GM13976 (cell line): Measurements from ENCODE around the gene TAS1R1.
A peak's percentile ranks its signal among the peaks of the same experiment; 100 is the strongest.

Source experiments
- DNase-seq: peaks from one replicate; pipeline ENCODE4 v3.0.0; 2012; ENCODE audit warnings: low spot score
- in situ Hi-C: fragments of 300-500 bp; cut with MboI; formaldehyde crosslinking; loops from one replicate; pipeline ENCODE4 v1.12.0; 2022; ENCODE audit warnings: low sequenced_read_pairs, mixed read lengths, inconsistent platforms; ENCODE audit not compliant: unreplicated experiment
- TF ChIP-seq, protein P1 (sequence below): IDR thresholded peaks from 2 replicates; pipeline ENCODE4 v1.5.1; 2012; ENCODE audit warnings: borderline replicate concordance, mild to moderate bottlenecking; ENCODE audit not compliant: insufficient read depth; ENCODE audit errors: extremely low read depth, missing control alignments, control extremely low read depth

TAS1R1 gene

DNA sequence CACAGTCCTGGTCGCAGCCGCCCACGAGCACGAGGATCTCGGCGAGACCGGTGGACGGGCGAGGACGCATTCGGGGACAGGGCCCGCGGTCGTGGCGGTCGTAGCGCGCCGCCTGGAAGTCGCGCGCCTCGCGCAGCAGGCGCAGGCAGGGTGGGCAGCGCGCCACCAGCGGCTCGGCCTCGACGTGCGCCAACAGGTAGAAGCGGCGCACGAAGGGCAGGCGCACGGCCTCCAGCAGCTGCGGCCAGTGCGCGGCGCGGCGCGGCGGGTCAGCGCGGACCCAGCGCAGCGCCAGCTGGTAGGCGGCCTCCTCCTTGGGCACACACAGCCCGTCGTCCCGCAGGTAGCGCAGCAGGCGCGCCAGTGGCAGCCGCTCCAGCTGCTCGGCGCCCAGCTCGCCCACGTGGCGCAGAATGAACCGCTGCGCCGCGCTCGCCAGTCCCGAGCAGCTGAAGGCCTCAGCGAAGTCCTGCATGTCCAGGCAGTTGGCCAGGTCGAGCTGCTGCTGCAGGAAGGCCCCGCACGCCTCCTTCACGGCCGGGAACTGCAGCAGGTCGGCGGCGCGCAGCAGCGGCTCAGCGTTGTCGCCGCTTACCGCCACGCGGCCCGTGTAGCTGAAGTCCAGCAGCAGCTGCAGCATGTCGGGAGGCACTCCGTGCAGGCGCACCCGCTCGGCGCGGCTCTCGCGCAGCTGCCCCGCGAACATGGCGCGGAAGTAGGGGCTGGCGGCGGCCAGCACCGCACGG is 47.0 kb downstream of the TAS1R1 start:
- TF ChIP-seq, protein P1, sequence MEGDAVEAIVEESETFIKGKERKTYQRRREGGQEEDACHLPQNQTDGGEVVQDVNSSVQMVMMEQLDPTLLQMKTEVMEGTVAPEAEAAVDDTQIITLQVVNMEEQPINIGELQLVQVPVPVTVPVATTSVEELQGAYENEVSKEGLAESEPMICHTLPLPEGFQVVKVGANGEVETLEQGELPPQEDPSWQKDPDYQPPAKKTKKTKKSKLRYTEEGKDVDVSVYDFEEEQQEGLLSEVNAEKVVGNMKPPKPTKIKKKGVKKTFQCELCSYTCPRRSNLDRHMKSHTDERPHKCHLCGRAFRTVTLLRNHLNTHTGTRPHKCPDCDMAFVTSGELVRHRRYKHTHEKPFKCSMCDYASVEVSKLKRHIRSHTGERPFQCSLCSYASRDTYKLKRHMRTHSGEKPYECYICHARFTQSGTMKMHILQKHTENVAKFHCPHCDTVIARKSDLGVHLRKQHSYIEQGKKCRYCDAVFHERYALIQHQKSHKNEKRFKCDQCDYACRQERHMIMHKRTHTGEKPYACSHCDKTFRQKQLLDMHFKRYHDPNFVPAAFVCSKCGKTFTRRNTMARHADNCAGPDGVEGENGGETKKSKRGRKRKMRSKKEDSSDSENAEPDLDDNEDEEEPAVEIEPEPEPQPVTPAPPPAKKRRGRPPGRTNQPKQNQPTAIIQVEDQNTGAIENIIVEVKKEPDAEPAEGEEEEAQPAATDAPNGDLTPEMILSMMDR, result no peak
- peak; percentile 77 for DNase-seq
- in situ Hi-C loops, result no loop called here

DNA sequence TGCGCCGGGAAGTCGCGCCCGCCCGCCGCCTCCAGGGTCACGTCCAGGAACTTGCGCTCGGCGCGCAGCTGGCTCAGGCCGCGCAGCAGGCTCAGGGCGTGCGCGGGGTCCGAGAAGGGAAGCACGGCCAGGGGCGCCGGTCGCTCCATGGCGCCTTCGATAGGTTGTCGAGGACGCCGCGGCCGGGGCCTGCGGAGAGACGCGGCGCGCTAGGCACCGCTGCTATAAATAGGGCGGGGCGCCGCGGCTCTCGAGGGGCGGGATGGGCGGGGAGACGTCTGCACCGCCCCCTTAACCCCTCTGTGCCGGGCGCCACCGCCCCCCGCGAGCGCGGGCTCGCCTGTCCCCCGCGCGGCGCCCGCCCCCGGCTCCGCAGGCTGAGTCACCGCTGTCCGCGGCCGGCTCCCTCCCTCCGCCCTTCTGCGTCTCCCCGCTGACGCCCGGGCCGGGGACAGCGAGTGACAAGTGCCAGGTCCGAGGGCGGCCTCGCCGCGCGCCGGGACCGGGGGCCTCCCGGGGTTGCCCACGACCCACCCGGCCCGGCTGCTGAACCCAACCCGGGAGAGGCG is 47.6 kb downstream of the TAS1R1 start, which contains the start of gene KLHL21:
TSS of gene KLHL21 (minus strand) at position 201 of the 569 bp plus-strand sequence. CDS start at position 149, 52 bp downstream.
- DNase-seq, result peak; percentile 92
- TF ChIP-seq, protein P1, result no peak
- in situ Hi-C loops, result no loop called here

DNA sequence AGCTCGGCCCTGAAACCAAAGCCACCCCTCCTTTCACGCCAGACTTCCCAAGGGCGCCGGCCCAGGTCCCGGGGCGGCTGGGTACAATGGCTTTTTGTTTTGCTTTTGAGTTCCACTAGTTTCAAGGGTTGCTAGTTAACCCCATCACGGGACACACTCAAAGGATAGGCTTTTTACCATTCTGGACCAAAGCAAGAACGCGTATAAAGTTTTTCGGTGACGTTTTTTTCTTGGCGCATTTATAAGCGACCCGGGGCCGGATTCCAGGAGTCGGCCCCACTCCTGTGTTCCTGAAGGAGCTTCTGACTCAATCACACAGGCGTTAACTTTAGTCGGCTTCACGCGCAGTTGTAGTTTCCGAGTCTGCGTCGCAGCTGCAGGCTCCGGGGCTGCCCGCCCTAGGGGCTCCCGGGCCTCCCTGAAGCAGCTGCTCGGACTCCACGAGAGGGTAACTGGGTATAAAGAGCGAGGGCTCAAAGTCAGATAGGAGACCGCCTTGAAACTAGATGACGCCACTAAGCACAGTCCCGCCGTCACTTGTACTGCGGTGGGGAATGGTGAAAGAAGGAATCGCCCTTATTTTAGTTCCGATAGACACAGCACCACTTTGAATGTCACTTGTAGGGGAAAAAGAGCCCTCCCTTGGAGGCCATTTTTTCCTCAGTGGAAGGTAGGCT is 48.3 kb downstream of the TAS1R1 start:
- peak; percentile 61 for DNase-seq
- TF ChIP-seq, protein P1, result no peak
- in situ Hi-C loops, result no loop called here

DNA sequence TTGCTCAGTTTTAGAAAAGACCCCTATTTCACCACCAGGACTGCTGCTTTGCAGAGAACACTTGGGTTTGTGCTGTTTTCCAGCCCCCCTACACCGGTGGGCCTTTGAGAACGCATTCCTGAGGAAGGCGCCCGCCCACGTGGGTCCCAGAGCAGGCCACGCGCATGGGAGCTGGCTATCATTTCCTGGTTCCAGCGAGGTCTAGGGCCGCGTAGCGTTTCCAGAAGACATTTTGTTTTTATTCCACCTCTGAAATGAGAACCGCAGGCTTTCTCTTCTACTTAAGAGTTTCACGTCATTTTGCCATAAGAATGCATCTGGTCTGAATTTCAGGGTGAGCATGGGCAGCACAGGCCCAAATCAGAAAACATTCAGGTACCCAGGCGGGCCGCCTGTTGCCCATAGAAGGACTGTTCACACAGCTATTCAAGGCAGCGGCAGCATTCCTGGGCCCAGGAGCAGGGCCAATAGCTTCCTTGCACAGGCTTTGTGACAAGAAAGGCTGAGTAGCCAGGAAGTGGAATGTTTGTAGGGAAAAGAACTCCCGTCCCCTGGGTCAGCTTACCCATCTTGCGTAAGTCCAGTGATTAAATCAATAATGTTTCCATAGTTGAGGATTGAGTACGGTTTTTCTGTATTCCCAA is 48.9 kb downstream of the TAS1R1 start:
- TF ChIP-seq, protein P1, result no peak
- in situ Hi-C loops, result no loop called here
- no peak for DNase-seq

DNA sequence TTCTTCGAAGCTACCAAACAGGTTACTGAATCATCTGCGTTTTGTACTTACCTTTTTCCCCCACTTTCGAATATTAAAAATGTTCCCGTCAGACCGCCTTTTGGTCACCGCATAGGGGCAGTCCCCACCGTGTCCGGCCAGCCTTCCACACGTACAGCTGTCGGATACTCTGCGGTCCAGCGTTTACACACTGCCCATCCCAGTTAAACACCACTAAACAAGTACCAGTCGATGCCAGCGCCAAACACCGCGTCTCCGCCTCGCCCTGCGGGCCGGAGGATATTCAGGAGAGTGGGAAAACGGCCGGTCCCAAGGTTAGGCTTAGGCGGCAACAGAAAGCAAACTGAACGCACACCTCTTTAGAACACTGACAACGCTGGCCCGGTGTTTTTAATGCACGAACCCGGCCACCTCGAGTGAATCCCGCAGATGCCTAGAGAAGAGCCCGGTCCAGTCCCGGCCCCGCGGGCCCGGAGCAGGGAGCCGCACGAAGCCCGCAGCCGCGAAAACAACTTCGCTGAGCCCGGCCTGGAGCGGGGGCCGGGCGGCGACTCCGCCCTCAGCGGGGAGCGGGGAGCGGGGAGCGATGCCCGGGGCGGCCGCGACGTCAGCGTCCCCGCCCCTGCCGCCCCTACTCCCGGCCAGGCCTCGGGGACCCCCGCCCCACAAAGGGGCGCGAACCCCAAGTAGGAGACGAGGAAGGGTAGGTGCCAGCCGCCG is 57.7 kb downstream of the TAS1R1 start:
- peak; percentile 84 for DNase-seq
- TF ChIP-seq, protein P1, result no peak
- in situ Hi-C loops, result no loop called here
